HT1080 (cell line): ENCODE measurements around the gene ROR1. TPM values are rescaled to one million over a fixed set of nuclear protein-coding genes. Genes with fewer than 3 reads are reported as not detected.

Experiments
- DNase-seq: peaks from one replicate; pipeline ENCODE4 v3.0.0-alpha.2; 2015; ENCODE audit warnings: low read depth
- total RNA-seq: library from RNA; depleted of rRNA; stranded (reverse); fragments of >200 nt; shearing (Covaris generic); gene quantifications from 2 replicates; pipeline ENCODE4 v1.2.3, GENCODE V29; 2014

The ROR1 gene
- total RNA-seq, 1 experiment from 2014 or later, result 2.9 TPM

DNA sequence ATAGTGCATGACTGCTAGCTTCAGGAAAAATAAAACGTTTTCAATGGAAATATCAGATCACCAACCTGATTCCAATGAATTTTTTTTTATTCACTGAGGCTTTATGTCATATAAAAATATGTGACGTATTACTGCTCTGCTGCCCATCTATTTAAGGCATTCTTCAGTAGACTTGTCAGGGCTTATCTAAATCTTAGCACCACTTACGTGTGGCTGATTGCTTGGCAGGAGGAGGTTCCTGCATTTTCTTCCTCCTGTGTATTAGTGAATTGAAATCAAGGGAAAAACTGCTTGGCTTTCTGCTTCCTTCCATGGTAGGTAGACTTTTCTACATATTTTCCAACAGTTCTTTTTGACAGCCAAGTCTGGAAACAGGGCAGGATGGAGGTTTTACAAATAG lies 80.3 kb downstream of the ROR1 start:
- no peak for DNase-seq

DNA sequence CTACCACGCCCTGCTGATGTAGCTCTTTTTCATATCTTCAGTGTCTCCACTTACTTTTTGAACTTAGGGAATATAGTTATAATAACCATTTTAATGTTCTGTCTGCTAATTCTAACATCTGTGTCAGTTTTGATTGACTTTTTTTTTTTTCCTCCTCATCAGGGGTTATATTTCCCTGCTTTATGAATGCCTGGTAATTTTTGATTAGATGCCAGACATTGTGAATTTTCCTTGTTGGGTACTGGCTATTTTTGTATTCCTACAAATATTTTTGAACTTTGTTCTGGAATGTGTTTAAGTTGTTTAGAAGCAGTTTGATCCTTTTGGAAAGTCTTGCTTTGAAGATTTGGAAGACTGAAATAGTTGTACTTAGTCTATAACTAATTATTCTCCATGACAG lies 82.1 kb downstream of the ROR1 start:
- DNase-seq, result no peak

DNA sequence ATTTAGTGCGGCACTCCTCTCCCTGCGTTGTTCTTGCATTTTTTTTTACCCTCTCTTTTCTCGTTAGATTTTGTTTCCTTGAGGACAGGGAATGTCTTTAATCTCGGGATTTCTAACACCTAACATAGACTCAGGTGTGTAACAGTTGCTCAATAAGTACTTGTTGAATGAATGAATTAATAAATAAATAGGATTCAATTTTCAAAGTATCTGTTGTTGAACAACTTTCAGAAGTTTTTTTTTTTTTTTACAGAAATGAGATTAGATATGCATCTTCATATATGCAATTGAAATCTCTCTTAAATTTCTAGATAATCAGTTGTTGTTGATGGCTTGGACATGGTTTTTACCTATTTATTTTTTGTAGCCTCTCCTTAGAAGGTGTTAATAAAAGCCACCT lies 83.1 kb downstream of the ROR1 start:
- DNase-seq, result no peak

- DNase-seq, result no peak
Observed at GRCh38 chr1:63857478-63857877, 83.7 kb downstream of the ROR1 start.

- no peak for DNase-seq
Observed at GRCh38 chr1:63858153-63858552, 84.3 kb downstream of the ROR1 start.

DNA sequence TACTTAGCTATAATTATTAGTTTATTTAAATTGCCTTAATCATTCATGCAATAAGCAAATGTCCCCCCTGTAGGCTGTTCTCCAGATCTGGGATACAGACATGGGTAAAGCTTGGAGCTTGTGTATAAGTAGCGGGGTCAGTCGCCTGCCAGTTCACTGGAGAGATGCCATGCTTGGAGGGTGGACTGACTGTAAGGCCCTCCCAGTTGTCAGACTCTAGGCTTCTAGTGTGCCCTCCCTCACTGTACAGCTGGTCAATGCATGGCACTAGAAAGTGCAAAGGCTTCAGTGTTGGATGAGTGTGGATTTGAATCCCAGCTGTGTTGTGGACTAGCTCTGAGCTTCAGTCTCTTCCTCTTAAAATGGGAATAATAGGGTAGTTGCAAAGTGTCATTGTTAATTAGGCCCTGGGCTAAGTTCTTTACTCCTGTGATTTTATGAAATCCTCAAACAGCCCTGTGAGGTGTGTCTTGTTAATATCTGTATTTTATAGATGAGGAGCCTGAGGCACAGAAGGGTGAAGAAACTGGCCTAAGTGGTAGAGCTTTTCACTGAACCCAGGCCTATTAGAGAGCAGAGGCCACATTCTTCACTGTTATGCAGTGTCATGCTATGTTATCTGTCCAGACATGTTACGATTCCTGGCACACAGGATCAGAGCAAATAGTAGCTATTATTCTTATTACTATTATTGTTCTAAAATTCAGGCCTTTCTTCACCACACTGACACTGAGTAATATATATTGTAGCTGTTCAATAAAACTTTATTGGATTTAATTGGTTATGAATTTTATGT lies 85.9 kb downstream of the ROR1 start:
- no peak for DNase-seq

DNA sequence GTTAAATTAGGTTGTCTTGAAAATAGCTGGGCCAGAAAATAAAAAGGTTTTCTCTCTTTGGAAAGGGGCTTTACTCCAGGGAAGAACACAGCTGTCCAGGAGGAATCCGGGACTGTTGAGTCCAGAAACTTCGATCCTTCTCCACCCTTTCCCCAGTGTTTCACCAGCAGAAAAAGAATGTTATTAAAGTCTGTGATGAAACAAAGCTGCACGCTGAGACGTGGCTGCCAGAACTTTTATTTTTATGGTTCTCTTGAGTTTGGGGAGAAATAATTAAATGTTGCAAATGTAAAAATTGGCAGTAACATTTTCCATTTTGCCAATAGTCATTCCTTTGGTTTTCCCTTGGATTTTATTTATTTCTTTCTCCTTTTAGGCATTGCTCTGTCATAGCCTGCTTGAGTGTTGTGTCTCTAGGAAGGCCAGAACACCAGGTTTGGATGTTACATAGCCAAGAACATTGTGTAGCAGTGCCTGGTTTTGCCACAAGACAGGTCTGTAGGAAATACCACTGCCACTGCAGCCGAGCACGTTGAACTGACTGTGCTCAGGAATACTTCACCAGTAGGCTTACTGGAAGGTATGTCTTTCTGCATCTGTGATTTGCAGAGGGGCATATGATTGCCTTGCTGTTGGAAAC lies 87.4 kb downstream of the ROR1 start:
- no peak for DNase-seq

GRCh38 chr1:63863145-63863544 lies 89.3 kb downstream of the ROR1 start:
- no peak for DNase-seq

GRCh38 chr1:63864224-63864641 lies 90.4 kb downstream of the ROR1 start:
- DNase-seq, result peak; percentile 17

DNA sequence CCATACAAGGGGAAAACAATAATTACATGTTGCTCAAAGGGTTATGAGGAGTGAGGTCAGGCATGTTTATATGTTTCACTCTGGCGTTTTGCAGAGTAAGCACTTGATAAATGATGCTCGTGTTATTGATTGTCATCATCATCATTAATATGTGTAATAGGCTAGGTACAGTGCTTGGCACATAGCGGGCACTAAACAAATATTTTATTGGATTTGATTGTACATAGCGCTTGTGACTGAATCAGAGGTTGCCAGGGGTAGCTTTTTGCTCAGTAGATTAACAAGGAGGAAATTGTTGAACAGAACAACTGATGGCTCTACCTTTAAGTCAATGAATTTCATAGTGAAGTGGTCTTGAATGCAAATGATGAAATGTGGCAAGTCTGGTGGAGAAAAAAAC lies 91.7 kb downstream of the ROR1 start:
- no peak for DNase-seq

GRCh38 chr1:63866084-63866483 lies 92.3 kb downstream of the ROR1 start:
- no peak for DNase-seq

DNA sequence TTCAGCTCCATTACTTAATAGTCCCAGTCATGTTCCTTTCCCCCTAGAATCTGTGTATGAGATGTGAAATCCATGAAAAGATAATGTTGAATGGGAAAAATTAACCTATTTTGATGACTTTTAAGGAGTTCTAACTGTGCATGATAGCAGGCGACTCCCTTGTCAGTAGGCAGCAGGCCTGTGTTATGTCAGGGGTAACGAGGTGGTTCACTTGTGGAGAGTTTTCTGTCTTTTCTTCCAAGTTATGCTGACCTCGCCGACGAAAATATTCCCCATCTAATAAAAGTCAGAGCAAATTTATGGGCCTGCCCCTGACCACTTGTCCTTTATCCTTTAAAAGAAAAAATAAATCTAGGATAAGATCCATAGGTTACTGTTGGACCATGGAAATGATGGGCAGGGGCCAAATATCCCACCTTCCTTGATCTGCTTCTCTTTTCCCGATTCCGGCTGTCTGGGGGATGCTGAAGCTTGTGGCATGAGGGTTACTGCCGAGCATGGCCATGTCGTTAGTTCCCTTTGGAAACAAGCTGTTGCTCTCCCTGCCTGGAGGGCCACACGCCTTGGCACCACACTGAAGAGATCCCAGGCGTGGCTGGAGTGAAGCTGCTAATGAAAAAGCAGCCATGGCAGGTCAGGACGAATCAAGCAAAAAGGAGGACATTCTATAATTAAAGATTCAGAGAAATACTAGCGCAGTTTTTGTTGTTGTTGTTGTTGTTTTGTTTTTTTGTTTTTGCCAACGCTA lies 93.8 kb downstream of the ROR1 start:
- DNase-seq, result no peak

DNA sequence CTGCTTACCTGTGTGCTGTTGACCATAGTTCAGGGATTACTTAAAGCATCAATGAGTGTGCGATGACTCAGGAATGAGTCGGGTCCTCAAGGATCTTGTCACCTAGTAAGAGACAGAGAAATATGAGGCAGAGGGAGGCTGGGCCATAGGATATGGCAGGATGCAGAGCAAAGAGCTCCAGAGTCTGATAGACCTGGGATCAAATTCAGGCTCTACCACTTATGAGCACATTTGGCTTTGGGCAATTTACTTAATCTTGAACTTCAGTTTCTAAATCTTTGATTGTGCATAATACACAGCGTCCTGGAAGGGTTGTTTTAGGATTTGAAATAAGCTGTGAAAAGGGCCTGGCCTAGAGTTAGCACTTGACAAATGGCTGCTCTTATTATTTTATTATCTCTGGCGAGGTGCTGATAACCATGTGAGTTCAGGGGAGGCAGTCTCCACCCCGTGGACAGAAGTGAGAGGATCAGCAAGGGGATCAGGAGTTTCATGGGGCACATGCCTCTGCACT lies 94.5 kb downstream of the ROR1 start:
- peak; percentile 83 for DNase-seq

DNA sequence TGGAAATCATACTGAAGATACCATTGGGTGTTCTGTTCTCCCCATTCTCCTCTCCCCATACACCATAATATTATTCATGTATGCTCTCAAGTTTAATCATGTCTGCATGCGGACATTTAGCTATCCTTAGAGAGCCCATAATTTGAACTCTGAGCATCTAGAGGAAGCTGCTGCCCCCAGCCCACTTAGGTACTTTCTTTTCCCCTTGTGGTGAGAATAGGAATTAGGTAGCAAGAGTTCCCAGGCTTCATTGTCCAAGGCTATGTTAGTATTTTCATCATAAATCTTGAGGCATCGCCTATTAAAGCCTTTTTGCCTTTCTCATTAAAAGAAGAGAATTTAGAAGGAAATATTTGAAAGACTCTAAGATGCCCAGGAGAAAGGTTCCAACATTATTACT lies 96.3 kb downstream of the ROR1 start:
- DNase-seq, result no peak

DNA sequence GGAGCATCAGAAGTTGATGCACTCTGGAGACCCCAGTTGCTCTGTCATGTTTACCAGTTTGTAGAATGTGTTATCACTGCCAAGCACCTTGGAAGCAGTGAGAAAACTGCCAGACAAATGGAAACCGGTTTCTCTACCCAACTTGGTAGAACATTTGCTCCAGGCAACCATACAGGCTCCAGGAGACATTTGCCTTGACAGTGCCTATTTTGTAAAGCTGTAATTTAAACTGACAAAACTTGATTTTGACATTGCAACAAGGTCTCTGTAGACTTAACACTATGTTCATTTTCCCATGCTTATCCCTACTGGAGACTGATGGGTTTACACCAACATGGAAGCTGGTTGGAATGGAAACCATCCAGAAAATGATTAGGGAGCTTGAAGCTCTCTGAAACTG lies 97.6 kb downstream of the ROR1 start:
- DNase-seq, result no peak

- peak; percentile 19 for DNase-seq
Observed at GRCh38 chr1:63873751-63874150, 99.9 kb downstream of the ROR1 start.

GRCh38 chr1:63874278-63874880 lies 100.6 kb downstream of the ROR1 start:
- DNase-seq, result peak; percentile 57

DNA sequence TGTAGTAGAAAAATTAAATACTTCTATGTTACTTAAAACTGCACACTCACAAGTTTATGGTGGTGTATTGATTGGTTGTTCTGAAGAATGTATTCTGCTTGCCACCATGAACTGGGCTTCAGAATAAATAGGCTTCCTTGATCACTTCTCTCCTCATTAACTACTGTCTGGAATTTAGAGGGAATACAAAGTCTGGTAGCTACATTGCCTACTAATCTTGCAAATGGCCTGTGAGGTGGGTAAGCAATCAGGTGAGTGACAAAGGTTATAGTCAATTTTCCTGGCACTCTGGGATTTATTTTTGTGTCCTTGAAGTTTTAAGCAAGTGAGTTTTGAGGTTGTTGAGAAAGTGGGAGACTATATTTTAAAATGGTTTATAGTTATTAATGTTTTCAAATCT lies 101.8 kb downstream of the ROR1 start:
- DNase-seq, result no peak

GRCh38 chr1:63877021-63877767 lies 103.4 kb downstream of the ROR1 start:
- DNase-seq, result no peak

- peak; percentile 96 for DNase-seq
Observed at GRCh38 chr1:63877816-63878215, 104.0 kb downstream of the ROR1 start.

DNA sequence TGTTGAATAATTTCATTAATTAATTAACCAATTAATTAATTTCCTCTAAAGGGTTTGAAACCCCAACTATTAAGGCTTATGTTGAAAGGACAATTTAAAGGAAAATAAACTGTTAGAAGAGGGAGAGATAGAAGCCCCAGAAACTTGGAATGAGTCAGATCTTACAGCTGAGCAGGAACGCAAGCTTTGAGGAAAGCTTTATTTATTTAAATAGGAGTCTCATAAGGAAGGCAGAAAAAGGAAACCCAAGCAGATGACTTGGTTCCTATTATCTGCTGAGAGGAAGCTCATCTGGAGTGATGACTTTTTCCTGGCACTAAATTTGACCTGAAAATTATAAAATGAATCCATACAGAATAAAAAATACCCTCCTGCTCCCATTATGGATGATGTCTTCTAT lies 105.1 kb downstream of the ROR1 start:
- DNase-seq, result peak; percentile 60
